Uterus (tissue), 4 donors: Measurements from ENCODE around the gene EEFSEC. TPM values are rescaled to one million over a fixed set of nuclear protein-coding genes. Genes with fewer than 3 reads are reported as not detected.

Source experiments
- DNase-seq, 2 donors: peaks; one replicate each; pipeline ENCODE4 v3.0.0-alpha.2; 2019 to 2020
- H3K27ac ChIP-seq, 2 donors: fragments of 200-600 bp; sonication (generic); 1 replicate in 1 of 2; 2 replicates in 1 of 2; pipeline ENCODE4 v1.5.1; 2016 to 2018
- H3K27me3 ChIP-seq, 2 donors: fragments of 200-600 bp; sonication (generic); one replicate each; pipeline ENCODE4 v1.5.1; 2018 to 2019; ENCODE audit warnings: control low read depth in 1 of 2
- H3K36me3 ChIP-seq, 2 donors: fragments of 200-600 bp; sonication (generic); one replicate each; pipeline ENCODE4 v1.5.1; 2019; ENCODE audit warnings: control low read depth in 1 of 2
- H3K4me1 ChIP-seq, 2 donors: fragments of 200-600 bp; sonication (generic); one replicate each; pipeline ENCODE4 v1.5.1; 2018 to 2019; ENCODE audit warnings: control low read depth in 1 of 2
- H3K4me3 ChIP-seq, 2 donors: fragments of 200-600 bp; sonication (generic); 1 replicate in 1 of 2; 2 replicates in 1 of 2; pipeline ENCODE4 v1.5.1; 2018 to 2019; ENCODE audit warnings: mild to moderate bottlenecking in 1 of 2
- H3K9me3 ChIP-seq, 2 donors: fragments of 200-600 bp; sonication (generic); one replicate each; pipeline ENCODE4 v1.5.1; 2019; ENCODE audit warnings: control low read depth in 1 of 2
- CTCF ChIP-seq, 4 experiments: fragments of 200-600 bp in 2 of 4; fragments of 450-650 bp in 2 of 4; sonication (generic) in 2 of 4; IDR thresholded peaks; one replicate each; pipeline ENCODE4 v1.5.1; 2016 to 2019; ENCODE audit warnings: antibody characterized with exemption in 4 of 4, mild to moderate bottlenecking in 2 of 4, moderate library complexity in 1 of 4
- POLR2A ChIP-seq, 2 donors: fragments of 450-650 bp; IDR thresholded peaks; one replicate each; pipeline ENCODE4 v1.6.1; 2016; ENCODE audit warnings: antibody characterized with exemption in 2 of 2, mild to moderate bottlenecking in 1 of 2, moderate library complexity in 1 of 2
- intact Hi-C: fragments of 100-400 bp; cut with DNase I; formaldehyde crosslinking; loops from one replicate; pipeline ENCODE4 v1.15.1; 2023; ENCODE audit warnings: low total_unique reads
- total RNA-seq, 4 donors: library from RNA; depleted of rRNA in 3 of 4; stranded (reverse); fragments of >200 nt in 3 of 4; gene quantifications; one replicate each; pipeline versions ENCODE4 v1.1.0 to v1.2.4, GENCODE V29; 2014 to 2023
- donor health status: DM: yes; HTN: yes; CAD: no.

EEFSEC gene
- total RNA-seq, 4 donors from 2014 or later: 2.9 to 20.0 (median 12.5) TPM

DNA sequence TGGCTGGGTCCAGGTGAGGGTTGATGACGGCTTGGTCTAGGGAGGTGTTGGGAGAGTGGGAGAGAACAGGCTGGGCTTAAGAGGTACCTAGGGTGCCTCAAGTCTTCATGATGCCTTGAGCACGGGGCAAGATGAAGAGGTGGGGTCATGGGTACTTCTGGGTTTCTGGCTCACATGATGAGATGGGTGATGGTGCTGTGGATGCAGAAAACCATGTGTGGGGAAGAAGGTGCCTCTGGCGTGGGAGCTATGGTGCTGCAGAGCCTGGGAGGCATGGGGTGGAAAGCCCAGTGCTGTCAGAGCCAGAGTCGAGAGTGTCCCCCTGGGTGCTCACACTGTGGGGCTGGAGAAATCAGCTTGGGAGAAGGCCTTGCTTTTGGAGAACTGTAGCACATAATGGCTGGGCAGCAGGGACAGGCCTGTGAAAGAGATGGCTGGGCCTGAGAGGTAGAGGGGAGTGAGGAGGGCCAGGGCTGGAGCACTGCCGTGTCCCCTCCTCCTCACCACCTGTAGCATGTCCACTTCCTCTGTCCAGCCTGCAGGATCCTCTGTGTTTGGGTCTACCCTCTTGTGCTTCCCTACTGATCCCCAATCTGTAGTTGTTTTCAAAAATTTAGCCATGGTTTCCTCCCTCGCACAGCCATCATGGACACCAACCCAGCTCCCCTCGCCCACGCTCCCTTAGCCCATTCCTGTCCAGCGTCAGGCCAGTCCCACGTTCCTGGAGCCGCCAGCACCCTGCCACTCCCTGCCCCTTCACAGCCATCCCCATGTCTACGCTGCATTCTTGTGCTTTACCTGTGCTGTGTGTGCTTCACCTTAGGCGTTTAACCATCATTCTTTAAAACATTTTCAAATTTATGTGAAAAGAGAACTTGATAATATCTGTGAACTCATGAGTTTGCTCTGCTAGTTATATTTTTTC, 132.0 kb downstream of the EEFSEC start:
- H3K36me3 ChIP-seq: no peaks in the 10 kb centered on the region
- peak in 1 of 2 donors; percentile 5 for DNase-seq
- H3K4me1 ChIP-seq: peaks cover 5 to 26% of the 10 kb centered on the region in 2 donors
- intact Hi-C loops: no loop called here
- no peaks in the 10 kb centered on the region for H3K27me3 ChIP-seq
- TF ChIP-seq POLR2A (IDR thresholded peaks at IDR 0.05) (no peak), CTCF (IDR thresholded peaks at IDR 0.05) (no peak)
- no peak overlapping the region for H3K4me3 ChIP-seq
- no peak overlapping the region for H3K27ac ChIP-seq
- H3K9me3 ChIP-seq: peaks cover 0 to 5% of the 10 kb centered on the region in 2 donors

DNA sequence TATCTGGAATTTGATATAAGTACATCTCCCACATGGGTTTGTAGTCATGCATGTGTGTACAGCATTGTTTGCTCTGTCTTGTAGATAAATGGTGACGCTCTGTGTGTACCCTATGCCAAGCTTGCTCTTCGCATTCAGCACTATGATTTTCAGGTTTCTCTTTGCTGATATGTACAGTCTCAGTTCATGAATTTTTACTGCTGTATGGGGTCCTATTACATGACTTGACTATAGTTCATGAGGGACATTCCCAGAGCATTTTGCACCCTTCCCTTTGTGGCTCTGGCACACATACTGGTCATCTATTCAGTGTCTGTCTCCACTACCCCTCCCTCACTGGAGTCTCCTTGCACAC, 132.7 kb downstream of the EEFSEC start:
- Histone ChIP-seq H3K4me1 (peaks cover 5 to 20% of the 10 kb centered on the region in 2 donors), H3K9me3 (peaks cover 0 to 5% of the 10 kb centered on the region in 2 donors), H3K27me3 (no peaks in the 10 kb centered on the region), H3K4me3 (no peak overlapping the region), H3K36me3 (peaks cover 0 to under 1% of the 10 kb centered on the region in 2 donors), H3K27ac (no peak overlapping the region)
- no peak for DNase-seq
- intact Hi-C loops: no loop called here
- TF ChIP-seq CTCF (IDR thresholded peaks at IDR 0.05): no peak
- no peak for TF ChIP-seq POLR2A (IDR thresholded peaks at IDR 0.05)

DNA sequence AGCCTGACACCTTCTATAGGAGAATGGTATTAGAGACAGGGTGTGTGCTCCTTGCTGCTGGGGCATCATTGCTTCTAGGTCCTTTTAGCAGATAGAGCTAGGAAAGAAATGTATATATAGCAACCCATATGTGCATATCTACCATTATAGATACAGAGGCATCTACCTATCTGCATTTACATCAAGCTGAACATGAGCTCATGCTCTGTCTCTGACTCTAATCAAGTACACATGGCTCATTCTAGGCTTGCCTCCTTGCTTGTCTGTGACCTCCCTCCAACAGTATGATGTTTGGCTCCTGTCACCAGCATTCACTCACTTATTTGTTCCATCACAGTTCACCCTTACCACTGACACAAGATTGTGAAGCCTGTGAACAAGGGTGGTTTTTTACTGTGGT, 133.4 kb downstream of the EEFSEC start:
- H3K36me3 ChIP-seq: peaks cover 0 to 3% of the 10 kb centered on the region in 2 donors
- TF ChIP-seq CTCF (IDR thresholded peaks at IDR 0.05) (no peak), POLR2A (IDR thresholded peaks at IDR 0.05) (no peak)

DNA sequence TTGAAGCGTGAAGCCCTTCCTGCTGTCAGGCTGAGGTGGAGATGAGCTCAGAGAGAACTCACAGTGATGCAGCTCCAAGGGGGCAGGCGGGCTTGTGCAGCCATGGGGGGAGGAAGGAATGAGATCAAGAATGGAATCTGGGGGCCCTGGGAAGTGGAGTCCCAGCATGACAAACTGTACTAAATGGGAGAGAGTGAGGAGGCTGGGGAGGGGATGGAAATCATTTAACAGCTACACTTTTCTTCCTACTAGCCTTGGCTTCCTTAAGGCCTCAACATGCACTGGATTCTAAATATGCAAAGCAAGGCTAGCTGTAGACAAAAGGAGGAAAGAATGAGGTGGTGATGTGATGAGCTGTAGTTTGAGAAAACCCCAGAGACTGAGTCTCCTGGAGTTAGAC, 133.9 kb downstream of the EEFSEC start:
- Histone ChIP-seq H3K9me3 (peaks cover 0 to 5% of the 10 kb centered on the region in 2 donors), H3K27ac (no peak overlapping the region), H3K4me1 (peaks cover 5 to 7% of the 10 kb centered on the region in 2 donors), H3K27me3 (no peaks in the 10 kb centered on the region), H3K4me3 (no peak overlapping the region), H3K36me3 (peaks cover 0 to 3% of the 10 kb centered on the region in 2 donors)
- no peak for TF ChIP-seq CTCF (IDR thresholded peaks at IDR 0.05)
- TF ChIP-seq POLR2A (IDR thresholded peaks at IDR 0.05): no peak
- intact Hi-C loops: no loop called here
- no peak for DNase-seq

More for the DNA sequence above, 133.4 kb downstream of the EEFSEC start:
- intact Hi-C loops: no loop called here
- no peak for DNase-seq
- Histone ChIP-seq H3K4me3 (no peak overlapping the region), H3K27ac (no peak overlapping the region), H3K4me1 (peaks cover 5 to 13% of the 10 kb centered on the region in 2 donors), H3K27me3 (no peaks in the 10 kb centered on the region), H3K9me3 (peaks cover 0 to 5% of the 10 kb centered on the region in 2 donors)

- Histone ChIP-seq H3K27ac (no peak overlapping the region), H3K27me3 (no peaks in the 10 kb centered on the region), H3K36me3 (peaks cover 0 to 3% of the 10 kb centered on the region in 2 donors), H3K4me3 (no peak overlapping the region), H3K4me1 (no peaks in the 10 kb centered on the region), H3K9me3 (peaks cover 0 to 5% of the 10 kb centered on the region in 2 donors)
- DNase-seq: no peak
- no peak for TF ChIP-seq CTCF (IDR thresholded peaks at IDR 0.05)
- intact Hi-C loops: no loop called here
These were observed 136.3 kb downstream of the EEFSEC start for GRCh38 chr3:128289534-128289933.
